HG03060 (cell line): ENCODE results near the gene STXBP3.

Source experiments
- ATAC-seq: cut with Tn5 transposase; IDR thresholded peaks from one replicate; pipeline ENCODE4 v1.9.1; 2021; ENCODE audit warnings: low read depth, moderate number of reproducible peaks; ENCODE audit not compliant: unreplicated experiment

The STXBP3 gene

DNA sequence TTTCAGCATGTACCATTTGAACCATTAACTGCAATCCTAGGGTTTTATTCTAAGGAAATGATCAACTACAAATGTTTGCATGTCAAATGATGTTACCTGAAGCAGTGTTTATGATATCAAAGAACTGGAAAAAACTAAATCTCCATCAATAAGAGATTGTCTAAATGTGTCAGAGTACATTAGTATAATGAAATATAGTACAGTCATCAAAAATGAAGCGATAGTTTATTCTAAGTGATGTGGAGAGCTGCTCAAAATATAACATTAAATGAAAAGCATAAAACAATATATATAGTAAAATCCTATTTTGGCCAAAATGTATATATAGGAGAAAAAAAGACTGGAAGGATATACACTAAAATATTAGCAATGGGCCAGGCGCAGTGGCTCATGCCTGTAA, 86.5 kb downstream of the STXBP3 start:
- no peak for ATAC-seq

DNA sequence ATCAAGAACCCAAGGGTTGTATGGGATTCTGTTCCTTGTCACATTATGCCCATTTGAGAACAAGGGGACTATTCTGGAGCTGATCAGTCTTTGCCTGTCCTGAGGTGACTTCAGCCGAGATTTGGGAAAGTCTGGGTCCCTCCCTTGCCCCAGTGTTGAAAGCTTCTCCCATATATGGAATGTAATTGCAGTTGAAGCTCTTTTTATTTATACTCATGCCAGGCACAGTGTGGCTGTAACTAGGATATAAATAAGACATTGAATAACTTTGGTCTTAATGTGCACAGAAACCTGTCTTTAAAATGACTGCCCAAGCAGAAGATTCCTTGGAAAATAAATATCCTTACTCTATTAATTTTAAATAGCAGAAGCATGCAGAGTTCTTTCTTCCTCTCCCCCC, 95.2 kb downstream of the STXBP3 start:
- no peak for ATAC-seq

DNA sequence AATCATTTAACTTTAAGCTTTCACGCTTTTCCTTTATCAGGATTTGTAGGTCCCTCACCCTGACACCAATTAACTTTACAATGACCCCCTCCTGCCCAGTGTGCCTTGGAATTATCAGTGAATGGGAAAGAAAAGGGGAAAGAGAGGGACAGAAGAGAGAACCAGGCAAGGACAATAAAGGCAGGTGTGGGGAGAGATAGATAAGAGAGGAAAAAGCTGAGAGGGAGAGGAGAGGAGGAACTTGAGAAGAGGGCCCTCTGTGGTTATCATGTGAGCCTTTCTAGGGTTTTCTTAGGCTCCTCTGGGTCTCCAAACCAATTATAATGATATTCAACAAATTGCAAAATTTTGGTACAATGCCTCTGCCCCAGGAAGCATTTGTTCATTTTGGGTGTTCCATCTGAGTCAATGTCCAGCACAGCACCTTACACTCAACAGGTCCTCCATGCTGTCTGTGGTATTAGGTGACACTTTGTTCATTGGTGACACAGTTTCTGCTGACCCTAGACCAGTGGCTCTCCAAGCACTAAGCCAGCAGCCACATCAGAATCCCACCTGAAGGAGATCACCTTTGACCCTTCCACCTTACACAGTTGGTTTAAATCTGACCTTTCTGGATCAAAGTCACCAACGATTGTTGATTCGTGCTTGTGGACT, 96.2 kb downstream of the STXBP3 start:
- no peak for ATAC-seq

DNA sequence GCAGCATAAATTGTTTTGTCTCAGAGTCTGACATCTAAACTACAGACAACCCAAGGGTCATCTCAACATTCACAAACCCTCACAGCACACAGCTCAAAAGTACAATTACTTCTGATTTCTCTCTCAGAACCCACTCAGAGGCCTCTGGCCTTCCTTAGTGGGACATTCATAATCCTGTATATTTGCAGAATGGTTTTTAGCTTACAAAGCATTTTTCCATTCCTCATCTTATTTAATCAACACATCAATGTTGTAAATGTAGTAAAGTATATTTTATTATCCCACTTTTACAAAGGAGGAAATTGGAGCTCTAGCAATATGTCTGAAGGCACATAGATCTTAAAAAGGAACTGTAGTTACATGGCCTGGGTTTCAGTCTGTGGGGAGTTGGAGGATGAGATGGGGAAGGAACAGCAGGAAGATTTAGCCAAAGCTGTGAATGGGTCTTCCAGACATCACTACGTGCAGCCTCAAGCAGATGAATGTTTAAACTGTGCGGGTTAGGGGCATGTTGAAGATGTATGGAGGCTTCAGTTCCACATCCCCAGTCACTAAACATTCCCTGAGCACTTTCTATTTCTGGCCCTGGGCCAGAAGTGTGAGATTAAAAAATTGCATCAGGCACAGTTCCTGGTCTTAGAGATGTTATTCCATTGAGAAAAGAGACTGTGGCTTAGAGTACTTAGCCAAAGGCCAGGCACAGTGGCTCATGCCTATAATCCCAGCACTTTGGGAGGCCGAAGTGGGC, 97.1 kb downstream of the STXBP3 start:
- ATAC-seq = no peak

DNA sequence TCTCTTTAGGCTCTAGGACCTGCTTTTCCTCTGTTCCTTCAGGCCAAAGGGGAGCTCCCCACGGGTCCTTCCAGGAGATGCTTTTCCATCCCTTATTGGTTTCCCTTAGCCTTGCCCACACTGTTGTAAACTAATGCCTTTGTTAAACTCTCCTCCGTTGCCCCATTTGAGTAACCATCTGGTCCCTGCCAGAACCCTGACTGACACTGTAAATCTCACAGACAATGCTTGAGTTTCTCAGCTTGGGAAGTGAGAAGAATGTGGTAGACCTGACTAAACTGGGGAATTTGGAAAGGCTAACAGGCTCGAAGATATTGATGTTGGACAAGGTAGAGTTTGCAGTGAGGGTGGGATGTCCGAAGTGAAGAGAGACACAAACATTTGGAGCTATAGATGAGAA, 99.0 kb downstream of the STXBP3 start:
- ATAC-seq = no peak

DNA sequence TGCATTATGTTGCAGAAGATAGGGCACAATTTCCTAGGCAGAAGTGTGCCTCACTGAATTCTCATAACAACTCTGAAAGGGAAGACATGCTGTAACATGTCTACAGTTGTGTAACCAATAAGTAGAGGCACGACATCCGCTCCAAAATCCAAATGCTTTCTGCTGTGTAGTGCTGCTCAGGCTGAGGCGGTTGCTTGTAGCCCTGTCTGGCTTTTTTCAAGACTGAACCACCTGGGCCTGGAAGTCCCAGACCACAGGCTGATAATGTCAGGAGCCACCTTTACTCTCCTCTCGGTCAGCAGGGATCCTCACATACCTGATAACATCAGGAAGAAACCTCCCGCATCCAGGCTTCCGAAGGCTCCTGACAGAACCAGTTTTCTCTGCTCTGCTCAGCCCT, 99.5 kb downstream of the STXBP3 start:
- ATAC-seq = no peak

DNA sequence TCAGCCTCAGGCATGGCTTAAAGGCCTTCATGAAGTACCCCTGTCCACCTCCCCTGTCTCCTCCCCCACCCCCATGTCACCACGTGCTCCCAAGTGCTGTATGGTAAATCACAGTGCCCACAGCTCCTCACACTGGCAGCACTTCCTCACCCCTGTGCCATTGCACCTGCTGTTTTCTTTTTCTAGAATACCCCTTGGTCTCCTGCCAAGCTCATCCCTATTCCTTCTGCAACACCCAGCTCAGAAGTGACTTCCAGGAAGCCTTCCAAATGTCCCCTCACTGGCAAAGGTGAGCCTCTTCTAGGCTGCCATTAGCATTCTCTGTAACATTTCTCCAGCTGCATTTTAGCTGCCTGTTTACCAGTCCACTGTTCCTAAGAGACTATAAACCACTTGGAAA, 101.0 kb downstream of the STXBP3 start:
- ATAC-seq = no peak

DNA sequence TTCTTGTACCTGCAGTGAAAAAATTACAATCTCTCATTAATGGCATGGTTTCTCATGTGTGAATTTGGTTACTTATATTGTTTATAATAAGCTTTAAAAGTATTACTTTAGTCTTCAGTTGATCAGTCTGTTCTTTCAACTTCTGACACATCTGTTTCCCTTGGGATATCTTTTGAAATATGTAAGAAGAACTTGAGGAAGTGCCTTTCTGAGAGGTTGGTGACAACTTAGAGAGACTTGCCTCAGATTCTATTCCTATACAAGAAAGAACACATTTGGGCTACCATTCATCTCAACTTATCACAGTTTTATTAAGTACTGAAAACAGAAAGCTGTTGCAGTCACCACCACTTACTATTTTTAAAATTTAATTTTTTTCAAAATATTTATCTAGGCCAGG, 102.3 kb downstream of the STXBP3 start:
- ATAC-seq = no peak

DNA sequence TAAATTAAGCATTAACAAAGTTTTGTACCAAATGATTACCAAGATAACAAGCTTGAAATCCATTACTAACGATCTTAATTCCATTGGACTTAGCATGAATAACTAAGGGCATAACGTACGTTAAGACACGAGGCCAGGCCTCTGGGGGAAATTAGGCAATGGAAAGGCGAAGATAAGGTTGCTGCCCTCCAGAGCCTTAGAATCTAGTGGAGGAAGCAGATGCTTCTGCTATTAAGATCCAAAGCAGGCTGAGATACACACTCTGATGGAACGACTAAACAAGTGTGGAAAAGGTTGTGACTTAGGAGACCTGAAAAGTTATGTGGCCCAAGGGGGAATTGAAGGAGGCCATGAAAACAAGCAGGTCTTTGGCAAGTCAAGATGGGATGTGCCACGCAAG, 104.5 kb downstream of the STXBP3 start:
- no peak for ATAC-seq

DNA sequence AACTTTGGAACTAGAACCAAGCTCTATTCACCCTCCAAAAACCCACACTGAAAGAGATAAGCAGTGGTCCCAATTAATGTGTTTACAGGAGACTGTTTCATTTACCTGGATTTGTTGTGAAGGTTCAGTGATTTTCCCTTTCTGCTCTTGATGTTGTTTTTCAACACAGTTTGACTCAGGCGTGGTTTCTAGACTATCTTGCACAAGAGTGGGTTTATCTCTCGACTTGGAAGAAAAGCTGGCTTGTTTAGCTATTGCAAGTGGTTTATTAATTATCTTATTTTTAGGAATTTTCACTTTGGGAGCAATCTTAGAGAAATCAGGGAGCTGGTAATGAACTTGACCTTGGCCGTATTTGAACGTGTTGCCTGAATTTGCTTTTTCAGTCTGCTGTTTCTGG, 105.1 kb downstream of the STXBP3 start:
- ATAC-seq = no peak

DNA sequence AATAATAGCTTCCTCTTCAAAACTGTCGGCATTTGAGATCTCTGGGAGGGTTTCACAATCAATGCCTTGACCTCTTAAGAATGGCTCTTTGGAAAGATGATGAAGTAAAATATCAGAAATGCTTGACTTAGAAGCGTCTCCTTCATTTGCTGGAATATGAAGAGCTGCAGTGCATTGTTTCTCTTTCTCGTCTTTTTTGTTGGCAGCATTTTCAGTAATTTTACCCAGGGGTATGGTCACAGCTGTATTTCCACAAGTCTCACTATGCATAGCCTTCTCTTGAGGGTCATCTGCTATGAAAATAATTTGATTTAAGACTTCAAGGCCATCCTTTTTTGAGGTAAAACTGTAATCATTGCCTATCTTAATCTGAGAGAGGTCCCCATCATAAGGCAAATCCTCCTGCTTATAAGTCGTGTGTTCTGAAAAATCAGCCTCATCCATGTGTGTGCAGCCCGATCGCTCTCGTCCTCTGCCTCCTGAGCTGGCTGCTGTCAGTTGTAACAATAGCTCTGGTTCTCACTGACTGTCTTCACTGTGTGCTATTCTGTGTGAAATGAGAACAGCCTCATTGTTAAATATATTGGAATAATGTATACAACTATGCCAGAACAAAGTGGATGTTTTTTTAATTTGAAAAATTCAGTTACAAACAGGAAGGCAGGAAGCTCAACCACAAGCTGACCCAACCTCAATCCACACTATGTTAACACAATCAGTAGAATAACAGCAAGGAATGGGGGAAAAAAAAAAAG, 105.9 kb downstream of the STXBP3 start:
- ATAC-seq = no peak

DNA sequence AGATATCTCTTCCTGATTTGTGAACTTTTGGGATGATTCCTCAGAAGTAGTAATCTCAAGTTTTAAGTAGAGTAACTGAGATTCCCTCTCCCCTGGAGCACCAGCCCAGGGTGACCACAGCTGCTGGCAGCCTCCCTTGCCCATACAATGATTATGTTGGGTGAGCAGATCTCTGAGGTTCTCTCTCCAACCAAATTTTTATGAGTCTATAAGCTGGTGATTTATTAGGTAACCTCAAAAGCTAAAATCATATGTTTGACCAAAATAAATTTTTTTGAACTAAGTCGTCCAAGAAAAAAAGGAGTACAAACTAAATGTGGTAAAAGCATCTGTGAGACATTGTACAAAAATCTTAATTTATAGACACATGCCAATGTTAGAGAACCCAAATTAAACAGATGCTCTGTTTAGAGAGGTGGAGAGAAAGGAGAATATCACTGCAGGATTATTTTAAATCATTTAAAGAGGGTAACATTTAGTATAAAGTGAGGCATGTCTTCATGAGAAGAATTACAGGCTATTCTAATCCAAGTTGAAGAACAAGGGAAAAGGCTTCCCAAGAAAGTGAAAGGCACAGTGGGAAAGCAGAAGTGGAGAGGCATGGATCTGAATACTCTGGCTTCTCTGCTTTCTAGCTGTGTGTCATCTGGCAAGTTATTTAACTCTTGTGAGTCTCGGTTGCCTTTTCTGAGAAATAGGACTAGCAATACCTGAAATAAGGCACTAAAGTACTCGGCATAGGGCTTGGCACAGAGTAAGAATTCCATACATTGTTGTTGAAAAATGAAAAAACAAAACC, 107.9 kb downstream of the STXBP3 start:
- ATAC-seq = no peak

DNA sequence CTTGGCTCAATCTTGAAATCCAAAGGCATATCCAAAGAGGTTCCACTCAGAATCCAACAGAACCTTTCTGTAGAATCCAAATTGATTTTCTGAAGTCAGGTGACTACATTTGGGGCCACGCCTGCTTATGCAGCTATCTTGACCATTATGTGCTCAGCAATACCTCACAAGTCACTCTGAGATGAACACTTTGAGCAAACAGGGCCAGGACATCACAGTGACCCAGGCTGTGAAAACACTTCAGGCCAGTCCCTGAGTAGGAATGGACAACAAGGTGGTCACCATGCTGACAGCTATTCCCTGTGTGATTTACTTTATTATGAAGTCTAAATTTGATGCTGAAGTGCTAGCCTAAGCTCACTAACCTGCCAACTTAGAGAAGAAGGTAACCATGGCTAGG, 110.5 kb downstream of the STXBP3 start, which contains the start of gene AKNAD1:
Gene AKNAD1, minus strand, starts transcription at position 101 of the 400 bp plus-strand sequence. CDS start 4,430 bp downstream, outside the sequence.
- no peak for ATAC-seq

DNA sequence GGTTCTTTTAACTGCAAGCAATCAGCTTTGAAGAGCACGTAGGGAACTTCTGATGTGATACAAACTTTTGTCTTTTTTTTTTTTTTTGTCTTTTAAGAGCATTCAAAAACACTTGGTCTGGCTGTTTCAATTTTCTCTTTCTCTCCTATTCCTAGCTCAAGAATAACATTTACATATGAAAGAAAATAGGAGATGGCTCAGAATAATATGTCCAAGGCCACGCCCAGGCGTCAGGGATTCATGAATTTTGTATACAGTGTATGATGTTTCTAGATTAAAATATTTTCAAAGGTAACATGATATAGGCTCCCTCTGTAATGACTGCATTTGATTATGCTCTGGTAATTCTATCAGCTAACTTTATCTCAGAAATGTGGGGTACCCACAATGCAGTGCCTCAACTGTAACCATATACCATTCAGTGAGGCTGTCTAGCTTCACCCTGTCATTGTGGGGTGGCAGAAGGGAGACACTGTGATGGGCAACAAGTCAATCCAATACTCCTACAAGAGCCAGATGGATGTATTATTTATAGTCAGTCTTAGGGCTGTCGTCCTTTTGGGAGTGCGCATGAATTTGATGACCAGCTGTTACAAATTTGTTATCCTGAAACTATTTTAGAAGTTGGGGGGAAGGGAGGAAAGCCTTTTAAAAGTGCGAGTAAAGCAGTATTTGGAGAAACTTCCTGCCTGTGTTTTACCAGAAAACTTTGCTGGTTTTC, 111.9 kb downstream of the STXBP3 start:
- ATAC-seq = no peak
